ENCODE data around the gene TBC1D23.

DNA sequence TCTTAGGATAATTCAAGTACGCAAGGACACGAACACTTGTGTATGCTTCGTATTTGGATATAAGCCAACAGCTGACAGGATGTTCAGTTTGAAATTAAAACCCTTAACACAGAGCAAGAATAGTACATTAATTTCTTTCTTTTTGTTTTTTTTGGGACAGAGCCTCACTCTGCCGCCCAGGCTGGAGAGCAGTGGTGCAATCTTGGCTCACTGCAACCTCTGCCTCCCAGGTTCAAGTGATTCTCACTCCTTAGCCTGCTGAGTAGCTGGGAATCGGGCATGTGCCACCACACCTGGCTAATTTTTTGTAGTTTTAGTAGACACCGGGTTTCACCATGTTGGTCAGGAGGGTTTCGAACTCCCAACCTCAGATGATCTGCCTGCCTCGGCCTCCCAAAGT is 107.6 kb downstream of the TBC1D23 start:
- no peak for TF ChIP-seq EZH2 (IDR thresholded peaks at IDR 0.05)
- TF ChIP-seq POLR2AphosphoS5 (IDR thresholded peaks at IDR 0.05; ENCODE audit: borderline replicate concordance, low read depth, low read length), result no peak
